Measurements from ENCODE around the gene LAGE3. TPM values are rescaled to one million over a fixed set of nuclear protein-coding genes. Genes with fewer than 3 reads are reported as not detected.

Gene LAGE3
- total and polyA plus RNA-seq, 2 of the 13 experiments (the other 11 are each of a cell fraction or from before 2014, with no cell fraction given) = 7.6 to 12.7 TPM

GRCh38 chrX:154428176-154429171, 50.6 kb downstream of the LAGE3 start, which contains the start of gene ATP6AP1 (continued):
- peak; percentile 33 for TF ChIP-seq CTCF (CRISPR knock-in tag; IDR thresholded peaks at IDR 0.05)
- no peak for TF ChIP-seq ZNF468 (CRISPR knock-in tag; IDR thresholded peaks at IDR 0.05)
- TF ChIP-seq ZNF704 (CRISPR knock-in tag; IDR thresholded peaks at IDR 0.05; ENCODE audit: borderline replicate concordance) = no peak
- no peak for TF ChIP-seq ZNF329 (CRISPR knock-in tag; IDR thresholded peaks at IDR 0.05; ENCODE audit: low read depth)
- no peak for TF ChIP-seq RORA (CRISPR knock-in tag; IDR thresholded peaks at IDR 0.05)
- peak; percentile 57; the same call in 1 of the 2 replicates for TF ChIP-seq ZGPAT (CRISPR knock-in tag; IDR thresholded peaks at IDR 0.05)
- TF ChIP-seq ZNF607 (CRISPR knock-in tag; IDR thresholded peaks at IDR 0.05; ENCODE audit: borderline replicate concordance) = no peak
- peak; percentile 85 for TF ChIP-seq SAP130 (CRISPR knock-in tag; IDR thresholded peaks at IDR 0.05; ENCODE audit: low read depth)
- peak; percentile 77 for TF ChIP-seq ZMYM4 (CRISPR knock-in tag; IDR thresholded peaks at IDR 0.05)
- TF ChIP-seq SAFB2 (CRISPR knock-in tag; IDR thresholded peaks at IDR 0.05; ENCODE audit: borderline replicate concordance, low read depth) = no peak
- TF ChIP-seq ZNF891 (CRISPR knock-in tag; IDR thresholded peaks at IDR 0.05) = peak; percentile 25; the same call in 1 of the 2 replicates
- 0 out of 2 replicates have a peak, but pooled peaks have one; percentile 51 for TF ChIP-seq MAZ (IDR thresholded peaks at IDR 0.05; ENCODE audit: borderline replicate concordance, low read depth, low read length)
- TF ChIP-seq MAZ (CRISPR knock-in tag; IDR thresholded peaks at IDR 0.05; ENCODE audit: low read depth) = peak; percentile 41; the same call in 1 of the 2 replicates
- TF ChIP-seq SP2 (CRISPR knock-in tag; IDR thresholded peaks at IDR 0.05) = peak; percentile 97
- TF ChIP-seq TFE3 (CRISPR knock-in tag; IDR thresholded peaks at IDR 0.05) = peak; percentile 77; the same call in 1 of the 2 replicates
- TF ChIP-seq ZC3H13 (CRISPR knock-in tag; IDR thresholded peaks at IDR 0.05) = peak; percentile 87; the same call in 1 of the 2 replicates
- no peak for TF ChIP-seq HDAC6 (IDR thresholded peaks at IDR 0.05; ENCODE audit: low read depth, low read length)
- TF ChIP-seq SP1 (IDR thresholded peaks at IDR 0.05) = no peak
- TF ChIP-seq SP1 (CRISPR knock-in tag; IDR thresholded peaks at IDR 0.05) = peak; percentile 61
- TF ChIP-seq ZBTB7A (CRISPR knock-in tag; IDR thresholded peaks at IDR 0.05) = 0 out of 2 replicates have a peak, but pooled peaks have one; percentile 54
- TF ChIP-seq GMEB2 (CRISPR knock-in tag; IDR thresholded peaks at IDR 0.05; ENCODE audit: low read depth) = peak; percentile 21; the same call in 1 of the 2 replicates
- TF ChIP-seq IKZF1 (IDR thresholded peaks at IDR 0.05) = no peak
